HEK293T (cell line): ENCODE data around the gene ATP13A2.

ENCODE experiments used
- ARNT ChIP-seq: fragments of 450-650 bp; IDR thresholded peaks from 2 replicates; pipeline ENCODE4 v1.6.1; 2017; ENCODE audit warnings: mild to moderate bottlenecking
- BHLHE40 ChIP-seq: fragments of 450-650 bp; IDR thresholded peaks from 2 replicates; pipeline ENCODE4 v1.6.1; 2016; ENCODE audit warnings: mild to moderate bottlenecking, moderate library complexity, borderline replicate concordance
- CTBP1 ChIP-seq: fragments of 450-650 bp; IDR thresholded peaks from 2 replicates; pipeline ENCODE4 v1.6.1; 2016; ENCODE audit warnings: borderline replicate concordance
- FOXM1 ChIP-seq: fragments of 450-650 bp; IDR thresholded peaks from 2 replicates; pipeline ENCODE4 v1.6.1; 2017; ENCODE audit warnings: mild to moderate bottlenecking, borderline replicate concordance
- SP1 ChIP-seq: fragments of 450-650 bp; IDR thresholded peaks from 2 replicates; pipeline ENCODE4 v1.6.1; 2017
- SUZ12 ChIP-seq: fragments of 450-650 bp; IDR thresholded peaks from 2 replicates; pipeline ENCODE4 v1.6.1; 2016; ENCODE audit warnings: mild to moderate bottlenecking
- ZNF384 ChIP-seq: fragments of 450-650 bp; IDR thresholded peaks from 2 replicates; pipeline ENCODE4 v1.6.1; 2016

DNA sequence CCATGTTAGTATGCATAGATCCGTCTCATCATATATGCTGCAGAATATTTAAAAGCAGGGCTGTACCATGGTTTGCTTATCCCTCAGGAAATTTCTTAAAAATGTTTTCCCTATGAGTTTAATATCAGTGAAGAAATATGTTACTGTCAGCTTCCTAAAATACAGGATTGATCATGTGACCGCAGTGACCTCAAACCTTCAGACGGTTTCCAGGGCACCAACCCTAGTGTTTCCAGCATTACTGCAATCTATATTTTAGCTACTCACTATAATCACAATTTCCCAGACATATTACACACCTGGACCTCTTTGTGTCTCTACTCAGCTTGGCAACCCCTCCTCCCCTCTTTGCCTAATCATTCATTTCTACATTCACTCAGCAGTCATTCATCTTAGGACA is 49.8 kb upstream of the ATP13A2 start:
- no peak for TF ChIP-seq FOXM1
- TF ChIP-seq ARNT, result no peak
- TF ChIP-seq CTBP1, result no peak
- no peak for TF ChIP-seq ZNF384
- TF ChIP-seq SP1, result no peak
- no peak for TF ChIP-seq BHLHE40
- no peak for TF ChIP-seq SUZ12
